ENCODE data around the gene PBX4. TPM values are rescaled to one million over a fixed set of nuclear protein-coding genes. Genes with fewer than 3 reads are reported as not detected.
A peak's percentile ranks its signal among the peaks of the same experiment; 100 is the strongest.

Gene PBX4
- total RNA-seq, 2 experiments from 2014 or later: 5.0 to 6.7 TPM

GRCh38 chr19:19661141-19661674, 42.7 kb upstream of the PBX4 start:
- no TSS peak for BruUV-seq (replicated peaks)
- Histone ChIP-seq H4K20me1 (ENCODE audit: insufficient read depth, low read length) (peaks cover 15% of the 10 kb centered on the region; the same call in 1 of the 2 replicates), H2AFZ (ENCODE audit: low read length) (no peak overlapping the region), H3K36me3 (ENCODE audit: insufficient read depth, low read length) (peaks cover 48% of the 10 kb centered on the region), H3K9me3 (ENCODE audit: low read length) (no peaks in the 10 kb centered on the region), H3K4me2 (ENCODE audit: low read length) (peak overlapping the region; percentile 82), H3K4me1 (ENCODE audit: insufficient read depth, low read length, poor library complexity, severe bottlenecking) (peaks cover 37% of the 10 kb centered on the region), H3K4me3 (ENCODE audit: low read depth, low read length, poor library complexity, severe bottlenecking) (peak overlapping the region; percentile 88), H3K27ac (ENCODE audit: low read depth, low read length, poor library complexity, severe bottlenecking) (peak overlapping the region; percentile 88), H3K79me2 (ENCODE audit: insufficient read depth, low read depth, low read length) (peaks cover 34% of the 10 kb centered on the region), H3K9me2 (ENCODE audit: insufficient read depth, low read length) (no peaks in the 10 kb centered on the region)
- DNase-seq (ENCODE audit: low spot score): no peak
- intact Hi-C loops (cut with micrococcal nuclease; ENCODE audit: unreplicated experiment): loop anchor here (10.0 kb wide), 2 partner anchors 256 to 496 kb away; partner anchors contain the start of gene GATAD2A
- POLR2A ChIA-PET: interaction anchor here (0.6 to 1.5 kb wide), 2 partner anchors 34 to 337 kb away, joined by 3 to 4 read pairs; no protein-coding TSS in a partner anchor
- CTCF ChIA-PET (ENCODE audit: unreplicated experiment): no interaction called here
- no peak for TF ChIP-seq EZH2phosphoT487 (IDR thresholded peaks at IDR 0.05; ENCODE audit: borderline replicate concordance, low read depth, low read length)
- TF ChIP-seq, protein P1, sequence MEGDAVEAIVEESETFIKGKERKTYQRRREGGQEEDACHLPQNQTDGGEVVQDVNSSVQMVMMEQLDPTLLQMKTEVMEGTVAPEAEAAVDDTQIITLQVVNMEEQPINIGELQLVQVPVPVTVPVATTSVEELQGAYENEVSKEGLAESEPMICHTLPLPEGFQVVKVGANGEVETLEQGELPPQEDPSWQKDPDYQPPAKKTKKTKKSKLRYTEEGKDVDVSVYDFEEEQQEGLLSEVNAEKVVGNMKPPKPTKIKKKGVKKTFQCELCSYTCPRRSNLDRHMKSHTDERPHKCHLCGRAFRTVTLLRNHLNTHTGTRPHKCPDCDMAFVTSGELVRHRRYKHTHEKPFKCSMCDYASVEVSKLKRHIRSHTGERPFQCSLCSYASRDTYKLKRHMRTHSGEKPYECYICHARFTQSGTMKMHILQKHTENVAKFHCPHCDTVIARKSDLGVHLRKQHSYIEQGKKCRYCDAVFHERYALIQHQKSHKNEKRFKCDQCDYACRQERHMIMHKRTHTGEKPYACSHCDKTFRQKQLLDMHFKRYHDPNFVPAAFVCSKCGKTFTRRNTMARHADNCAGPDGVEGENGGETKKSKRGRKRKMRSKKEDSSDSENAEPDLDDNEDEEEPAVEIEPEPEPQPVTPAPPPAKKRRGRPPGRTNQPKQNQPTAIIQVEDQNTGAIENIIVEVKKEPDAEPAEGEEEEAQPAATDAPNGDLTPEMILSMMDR (conservative IDR thresholded peaks at IDR 0.05; ENCODE audit: low read length): no peak

GRCh38 chr19:19659646-19660245, 41.3 kb upstream of the PBX4 start:
- H3K4me1 ChIP-seq (ENCODE audit: insufficient read depth, low read length, poor library complexity, severe bottlenecking): peaks cover 23% of the 10 kb centered on the region
- H3K79me2 ChIP-seq (ENCODE audit: insufficient read depth, low read depth, low read length): peaks cover 23% of the 10 kb centered on the region
- CTCF ChIA-PET (ENCODE audit: unreplicated experiment): no interaction called here

More at GRCh38 chr19:19659646-19660245, 41.3 kb upstream of the PBX4 start:
- no peak for DNase-seq (ENCODE audit: low spot score)
- Histone ChIP-seq H3K9me2 (ENCODE audit: insufficient read depth, low read length) (no peaks in the 10 kb centered on the region), H4K20me1 (ENCODE audit: insufficient read depth, low read length) (peaks cover 15% of the 10 kb centered on the region; the same call in 1 of the 2 replicates), H3K4me3 (ENCODE audit: low read depth, low read length, poor library complexity, severe bottlenecking) (no peak overlapping the region), H2AFZ (ENCODE audit: low read length) (no peak overlapping the region), H3K27ac (ENCODE audit: low read depth, low read length, poor library complexity, severe bottlenecking) (no peak overlapping the region), H3K4me2 (ENCODE audit: low read length) (no peak overlapping the region), H3K36me3 (ENCODE audit: insufficient read depth, low read length) (peaks cover 63% of the 10 kb centered on the region), H3K9me3 (ENCODE audit: low read length) (no peaks in the 10 kb centered on the region)
- intact Hi-C loops (cut with micrococcal nuclease; ENCODE audit: unreplicated experiment): loop anchor here (10.0 kb wide), 2 partner anchors 255 to 495 kb away; partner anchors contain the start of gene GATAD2A
- no TSS peak for BruUV-seq (replicated peaks)
- POLR2A ChIA-PET: no interaction called here
- TF ChIP-seq, protein P1 (conservative IDR thresholded peaks at IDR 0.05; ENCODE audit: low read length): no peak
- TF ChIP-seq EZH2phosphoT487 (IDR thresholded peaks at IDR 0.05; ENCODE audit: borderline replicate concordance, low read depth, low read length): no peak
